B cell (primary cell): Measurements from ENCODE around the gene RPL32. TPM values are rescaled to one million over a fixed set of nuclear protein-coding genes. Genes with fewer than 3 reads are reported as not detected.

Source experiments
- ATAC-seq: fragments of 200-7000 bp; cut with Tn5 transposase; one replicate; pipeline ENCODE4 v1.10.0; 2021; ENCODE audit warnings: low read depth, mild to moderate bottlenecking, moderate number of reproducible peaks, moderate library complexity
- CTCF ChIA-PET: fragments of 350-600 bp; sonication (Branson Sonifier 250); formaldehyde crosslinking; loops from one replicate; lab custom pipeline; 2021; ENCODE audit warnings: antibody characterized with exemption, inconsistent platforms; lab: Charles Lee
- POLR2A ChIA-PET: fragments of 350-600 bp; sonication (Branson Sonifier 250); formaldehyde crosslinking; loops from one replicate; lab custom pipeline; 2021; ENCODE audit warnings: antibody characterized with exemption; lab: Charles Lee
- DNase-seq: peaks from one replicate; pipeline ENCODE4 v3.0.0; 2013
- H2AFZ ChIP-seq: 2 replicates; pipeline ENCODE4 v1.6.1; 2012; ENCODE audit warnings: mild to moderate bottlenecking, low read depth, low read length; ENCODE audit not compliant: insufficient read depth, poor library complexity, severe bottlenecking
- H3K27ac ChIP-seq, 2 donors: 1 replicate in 1 of 2; 2 replicates in 1 of 2; pipeline ENCODE4 v1.5.1; 2012 to 2013; ENCODE audit warnings: low read length in 2 of 2, mild to moderate bottlenecking in 2 of 2, moderate library complexity in 1 of 2
- H3K27me3 ChIP-seq, 4 experiments: fragments of 200-600 bp in 1 of 4; sonication (generic) in 1 of 4; replicated peaks in 1 of 4; 1 replicate in 2 of 4; 2 replicates in 2 of 4; pipeline versions ENCODE4 v1.6.1 to v1.7.0; 2013 to 2016; ENCODE audit warnings: low read length in 3 of 4, mild to moderate bottlenecking in 2 of 4, mixed read lengths in 1 of 4, moderate library complexity in 1 of 4; ENCODE audit not compliant: insufficient read depth in 4 of 4, control insufficient read depth in 3 of 4; ENCODE audit errors: control extremely low read depth in 1 of 4
- H3K36me3 ChIP-seq, 2 experiments: replicated peaks in 1 of 2; 1 replicate in 1 of 2; 2 replicates in 1 of 2; pipeline versions ENCODE4 v1.6.1 to v1.7.1; 2013; ENCODE audit warnings: low read length in 1 of 2; ENCODE audit not compliant: insufficient read depth in 2 of 2, control insufficient read depth in 1 of 2; ENCODE audit errors: control extremely low read depth in 1 of 2, extremely low read depth in 1 of 2
- H3K4me1 ChIP-seq, 2 donors: fragments of 200-600 bp in 1 of 2; sonication (generic) in 1 of 2; 1 replicate in 1 of 2; 2 replicates in 1 of 2; pipeline versions ENCODE4 v1.5.1 to v1.6.1; 2013 to 2017; ENCODE audit warnings: low read length in 2 of 2; ENCODE audit not compliant: control insufficient read depth in 2 of 2, insufficient read depth in 2 of 2
- H3K4me2 ChIP-seq: replicated peaks from 2 replicates; pipeline ENCODE3; 2012; ENCODE audit warnings: mild to moderate bottlenecking, low read depth, low read length; ENCODE audit not compliant: poor library complexity, severe bottlenecking
- H3K4me3 ChIP-seq, 5 experiments: fragments of 200-600 bp in 1 of 5; sonication (generic) in 1 of 5; 1 replicate in 3 of 5; 2 replicates in 2 of 5; pipeline versions ENCODE4 v1.5.1 to v1.7.0; 2011 to 2016; ENCODE audit warnings: low read length in 4 of 5, mild to moderate bottlenecking in 4 of 5, low read depth in 2 of 5, control low read depth in 1 of 5, moderate library complexity in 1 of 5; ENCODE audit not compliant: insufficient read depth in 1 of 5; ENCODE audit errors: control extremely low read depth in 1 of 5, extremely low read depth in 1 of 5
- H3K79me2 ChIP-seq: fragments of 200-600 bp; sonication (generic); one replicate; pipeline ENCODE4 v1.6.0; 2016; ENCODE audit warnings: low read length; ENCODE audit not compliant: control insufficient read depth, insufficient read depth
- H3K9ac ChIP-seq: fragments of 200-600 bp; sonication (generic); 2 replicates; pipeline ENCODE4 v1.6.1; 2017; ENCODE audit warnings: mild to moderate bottlenecking, low read length, moderate library complexity
- H3K9me3 ChIP-seq, 3 donors: one replicate each; pipeline versions ENCODE4 v1.6.1 to v1.7.1; 2013; ENCODE audit warnings: low read length in 2 of 3; ENCODE audit not compliant: control insufficient read depth in 2 of 3, insufficient read depth in 1 of 3; ENCODE audit errors: control extremely low read depth in 1 of 3
- H4K20me1 ChIP-seq: 2 replicates; pipeline ENCODE4 v1.6.0; 2012; ENCODE audit warnings: mild to moderate bottlenecking, low read length; ENCODE audit not compliant: insufficient read depth, control insufficient read depth, poor library complexity, severe bottlenecking
- H3K27ac Mint-ChIP-seq: one replicate; pipeline ENCODE4 v1.8.0; 2021; ENCODE audit warnings: mixed read lengths
- H3K27me3 Mint-ChIP-seq: one replicate; pipeline ENCODE4 v1.8.0; 2021; ENCODE audit warnings: mixed read lengths
- H3K4me1 Mint-ChIP-seq: one replicate; pipeline ENCODE4 v1.8.0; 2021; ENCODE audit warnings: mixed read lengths
- H3K4me3 Mint-ChIP-seq: one replicate; pipeline ENCODE4 v1.8.0; 2021; ENCODE audit warnings: mixed read lengths
- H3K9me3 Mint-ChIP-seq: one replicate; pipeline ENCODE4 v1.8.0; 2022; ENCODE audit warnings: mixed read lengths; ENCODE audit not compliant: insufficient read depth
- EZH2 ChIP-seq: IDR thresholded peaks from 2 replicates; pipeline ENCODE4 v1.6.1; 2012; ENCODE audit warnings: borderline replicate concordance, low read depth, mild to moderate bottlenecking, moderate library complexity, low read length; ENCODE audit not compliant: insufficient read depth, poor library complexity, severe bottlenecking
- WGBS: methylation state at CpG from one replicate; pipeline ENCODE4 v1.1.5; 2013; ENCODE audit warnings: missing lambda C conversion rate; ENCODE audit not compliant: insufficient coverage; 5-methylcytosine and 5-hydroxymethylcytosine counted together
- intact Hi-C: fragments of 100-400 bp; cut with micrococcal nuclease; formaldehyde crosslinking; loops from one replicate; pipeline ENCODE4 v1.10.0; 2022
- polyA plus RNA-seq: library from polyadenylated mRNA; depleted of rRNA; stranded (reverse); fragments of >200 nt; gene quantifications from 2 replicates; pipeline ENCODE4 v1.2.3, GENCODE V29; 2012
- total RNA-seq, 2 donors: library from RNA; stranded (reverse); fragments of 120-200 nt in 1 of 2; gene quantifications; 1 replicate in 1 of 2; 2 replicates in 1 of 2; pipeline versions ENCODE4 v1.2.3 to v1.2.4, GENCODE V29; 2013 to 2022
- TF ChIP-seq, protein P1 (sequence below): fragments of 200-600 bp; IDR thresholded peaks from one replicate; pipeline ENCODE4 v1.8.0; 2022; ENCODE audit warnings: antibody characterized with exemption, mild to moderate bottlenecking

Gene RPL32
- total and polyA plus RNA-seq, 2 donors (not counting 1 experiment from before 2014, with no cell fraction given): 2,160 to 2,756 TPM

DNA sequence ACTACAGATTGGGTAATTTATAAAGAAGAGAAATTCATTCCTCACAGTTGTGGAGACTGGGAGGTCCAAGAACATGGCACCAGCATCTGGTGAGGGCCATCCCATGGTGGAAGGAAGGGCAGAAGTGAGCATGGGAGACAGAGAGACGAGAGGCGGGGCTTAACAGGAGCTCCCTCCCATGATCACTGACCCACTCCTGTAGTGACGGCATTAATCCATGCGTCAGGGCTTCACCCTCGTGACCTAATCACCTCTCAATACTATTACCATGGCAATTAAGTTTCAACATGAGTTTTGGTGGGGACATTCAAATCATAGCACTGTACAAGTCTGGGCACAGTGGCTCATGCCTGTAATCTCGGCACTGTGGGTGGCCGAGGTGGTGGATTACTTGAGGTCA is 17.1 kb downstream of the RPL32 start:
- Histone ChIP-seq H3K9me3 (no peaks in the 10 kb centered on the region), H3K4me2 (no peak overlapping the region), H4K20me1 (no peaks in the 10 kb centered on the region), H3K27me3 (no peaks in the 10 kb centered on the region), H3K36me3 (no peaks in the 10 kb centered on the region), H3K4me1 (no peaks in the 10 kb centered on the region), H3K9ac (no peak overlapping the region), H3K4me3 (no peak overlapping the region), H3K27ac (no peak overlapping the region), H3K79me2 (no peaks in the 10 kb centered on the region), H2AFZ (no peak overlapping the region)
- WGBS: 84% methylated on average over 5 of the region's 7 CpGs
- H3K4me3 Mint-ChIP-seq: no peak overlapping the region
- H3K27me3 Mint-ChIP-seq: no peaks in the 10 kb centered on the region
- TF ChIP-seq, protein P1, sequence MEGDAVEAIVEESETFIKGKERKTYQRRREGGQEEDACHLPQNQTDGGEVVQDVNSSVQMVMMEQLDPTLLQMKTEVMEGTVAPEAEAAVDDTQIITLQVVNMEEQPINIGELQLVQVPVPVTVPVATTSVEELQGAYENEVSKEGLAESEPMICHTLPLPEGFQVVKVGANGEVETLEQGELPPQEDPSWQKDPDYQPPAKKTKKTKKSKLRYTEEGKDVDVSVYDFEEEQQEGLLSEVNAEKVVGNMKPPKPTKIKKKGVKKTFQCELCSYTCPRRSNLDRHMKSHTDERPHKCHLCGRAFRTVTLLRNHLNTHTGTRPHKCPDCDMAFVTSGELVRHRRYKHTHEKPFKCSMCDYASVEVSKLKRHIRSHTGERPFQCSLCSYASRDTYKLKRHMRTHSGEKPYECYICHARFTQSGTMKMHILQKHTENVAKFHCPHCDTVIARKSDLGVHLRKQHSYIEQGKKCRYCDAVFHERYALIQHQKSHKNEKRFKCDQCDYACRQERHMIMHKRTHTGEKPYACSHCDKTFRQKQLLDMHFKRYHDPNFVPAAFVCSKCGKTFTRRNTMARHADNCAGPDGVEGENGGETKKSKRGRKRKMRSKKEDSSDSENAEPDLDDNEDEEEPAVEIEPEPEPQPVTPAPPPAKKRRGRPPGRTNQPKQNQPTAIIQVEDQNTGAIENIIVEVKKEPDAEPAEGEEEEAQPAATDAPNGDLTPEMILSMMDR: no peak
- TF ChIP-seq EZH2: no peak
- intact Hi-C loops: no loop called here
- ATAC-seq (no peak), DNase-seq (no peak)
- H3K27ac Mint-ChIP-seq: no peak overlapping the region
- no peaks in the 10 kb centered on the region for H3K9me3 Mint-ChIP-seq
- POLR2A ChIA-PET: interaction anchor here (1.1 kb wide), 1 partner anchor 14 kb away, joined by 3 read pairs; no protein-coding TSS in a partner anchor
- CTCF ChIA-PET: interaction anchor here (1.9 kb wide), 1 partner anchor 14 kb away, joined by 5 read pairs; no protein-coding TSS in a partner anchor
- no peaks in the 10 kb centered on the region for H3K4me1 Mint-ChIP-seq

DNA sequence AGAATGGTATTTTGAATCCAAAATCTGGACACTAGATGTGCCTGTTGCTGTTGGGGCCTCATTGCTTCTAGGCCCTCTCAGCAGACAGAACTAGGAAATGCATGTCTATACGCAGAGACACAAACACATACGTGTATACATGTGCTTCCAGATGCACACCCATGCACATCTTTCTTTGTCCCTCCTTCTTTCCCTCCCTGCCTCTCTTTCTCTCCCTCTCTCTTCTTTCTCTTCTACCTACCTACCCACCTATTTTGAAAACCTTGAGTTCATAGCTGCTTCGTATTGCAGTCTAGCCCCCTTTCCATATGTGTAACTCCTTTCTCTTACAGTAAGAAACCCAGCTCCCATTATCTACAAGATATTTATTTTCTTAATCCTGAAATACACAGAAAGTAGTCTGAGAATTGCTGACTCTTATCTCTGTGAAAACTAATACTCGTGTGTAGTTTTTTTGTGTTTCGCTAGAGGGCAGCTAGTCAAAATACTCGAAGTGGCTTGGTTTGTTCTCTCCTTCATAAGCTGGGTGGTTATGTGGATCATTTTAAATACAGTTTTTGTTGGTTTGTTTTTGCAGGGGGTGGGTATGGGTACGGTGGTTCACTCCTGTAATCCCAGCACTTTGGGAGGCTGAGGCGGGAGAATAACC is 18.5 kb downstream of the RPL32 start:
- ATAC-seq: no peak
- H2AFZ ChIP-seq: no peak overlapping the region

More for the DNA sequence above, 18.5 kb downstream of the RPL32 start:
- Histone ChIP-seq H3K4me2 (no peak overlapping the region), H3K9ac (no peak overlapping the region), H3K27ac (no peak overlapping the region), H3K27me3 (peaks cover 0 to under 1% (median 0%) of the 10 kb centered on the region in 4 experiments), H3K9me3 (no peaks in the 10 kb centered on the region), H3K4me1 (no peaks in the 10 kb centered on the region), H4K20me1 (no peaks in the 10 kb centered on the region), H3K4me3 (no peak overlapping the region), H3K79me2 (no peaks in the 10 kb centered on the region), H3K36me3 (no peaks in the 10 kb centered on the region)
- POLR2A ChIA-PET: interaction anchor here (1.1 kb wide), 1 partner anchor 13 kb away, joined by 3 read pairs; no protein-coding TSS in a partner anchor
- H3K4me1 Mint-ChIP-seq: peaks cover 5% of the 10 kb centered on the region
- 64% methylated on average over 5 of the region's 8 CpGs for WGBS
- intact Hi-C loops: no loop called here
- CTCF ChIA-PET: interaction anchor here (0.8 to 1.9 kb wide), 4 partner anchors 11 to 112 kb away, joined by 3 to 9 read pairs (median 6); no protein-coding TSS in a partner anchor
- no peak overlapping the region for H3K27ac Mint-ChIP-seq
- no peak for DNase-seq
- H3K9me3 Mint-ChIP-seq: no peaks in the 10 kb centered on the region
- TF ChIP-seq EZH2: no peak
- TF ChIP-seq, protein P1: no peak
- H3K27me3 Mint-ChIP-seq: no peaks in the 10 kb centered on the region
- no peak overlapping the region for H3K4me3 Mint-ChIP-seq
